K562 (cell line): ENCODE measurements around the gene PRKG1. TPM values are rescaled to one million over a fixed set of nuclear protein-coding genes. Genes with fewer than 3 reads are reported as not detected.

Experiments
- ATAC-seq: fragments of 200-7000 bp; cut with Tn5 transposase; 3 replicates; pipeline ENCODE4 v1.9.1; 2020; ENCODE audit warnings: moderate library complexity
- BruUV-seq: library from RNA; stranded (reverse); fragments of 400-500 nt; replicated peaks from 2 replicates; lab custom pipeline; 2021; lab: Mats Ljungman, UMichigan
- CTCF ChIA-PET: fragments of 300-600 bp; formaldehyde crosslinking; extraction: SDS; loops from one replicate; lab custom pipeline; 2021; ENCODE audit warnings: low intra/inter-chr PET ratio; lab: Yijun Ruan, JAX
- POLR2A ChIA-PET: fragments of 300-600, 350-650 bp; sonication (Branson Sonifier 250); formaldehyde crosslinking; extraction: SDS; loops from one replicate; lab custom pipeline; 2021; ENCODE audit warnings: antibody characterized with exemption, inconsistent platforms; lab: Yijun Ruan, JAX
- DNase-seq, 4 experiments: peaks; one replicate each; pipeline versions ENCODE4 v3.0.0 to v3.0.0-alpha.2; 2011 to 2018; ENCODE audit warnings: low spot score in 3 of 4, mixed read lengths in 3 of 4; ENCODE audit errors: extremely low read depth in 1 of 4
- FAIRE-seq: peaks from 2 replicates; lab custom pipeline; 2011; peaks lifted over from hg19 to GRCh38; lab: Jason Lieb, UNC
- H2AFZ ChIP-seq: 2 replicates; pipeline ENCODE4 v1.6.0; 2011; ENCODE audit warnings: low read depth, low read length, control low read depth, inconsistent platforms
- H3K27ac ChIP-seq: fragments of 200-600 bp; 3 replicates; pipeline ENCODE4 v1.8.0; 2011; ENCODE audit warnings: low read depth, mild to moderate bottlenecking, control low read depth, inconsistent platforms, low read length, moderate library complexity, mixed read lengths; ENCODE audit errors: extremely low read depth
- H3K27me3 ChIP-seq, 2 experiments: fragments of 300-600 bp in 1 of 2; 2 replicates in 1 of 2; 3 replicates in 1 of 2; pipeline versions ENCODE4 v1.6.0 to v1.8.0; 2011; ENCODE audit warnings: inconsistent platforms in 2 of 2, low read length in 2 of 2, mild to moderate bottlenecking in 1 of 2, mixed read lengths in 1 of 2, moderate library complexity in 1 of 2; ENCODE audit not compliant: control insufficient read depth in 2 of 2, insufficient read depth in 2 of 2
- H3K36me3 ChIP-seq: fragments of 300-600 bp; 3 replicates; pipeline ENCODE4 v1.8.0; 2011; ENCODE audit warnings: mild to moderate bottlenecking, low read length, inconsistent platforms; ENCODE audit not compliant: control insufficient read depth, insufficient read depth
- H3K4me1 ChIP-seq, 2 experiments: fragments of 200-600 bp in 1 of 2; replicated peaks in 1 of 2; 2 replicates in 1 of 2; 3 replicates in 1 of 2; pipeline versions ENCODE4 v1.5.1 to v1.8.0; 2011; ENCODE audit warnings: inconsistent platforms in 2 of 2, low read length in 2 of 2, mild to moderate bottlenecking in 1 of 2, mixed read lengths in 1 of 2, moderate library complexity in 1 of 2; ENCODE audit not compliant: control insufficient read depth in 2 of 2, insufficient read depth in 2 of 2
- H3K4me2 ChIP-seq: 2 replicates; pipeline ENCODE4 v1.6.1; 2011; ENCODE audit warnings: low read length, control low read depth, inconsistent platforms, mixed read lengths; ENCODE audit not compliant: insufficient read depth
- H3K4me3 ChIP-seq: fragments of 200-600 bp; sonication (generic), shearing (Covaris generic); 2 replicates; pipeline ENCODE4 v1.5.1; 2016; ENCODE audit warnings: control low read depth, inconsistent platforms
- H3K79me2 ChIP-seq: fragments of 200-600 bp; 3 replicates; pipeline ENCODE4 v1.8.0; 2011; ENCODE audit warnings: low read length, inconsistent platforms; ENCODE audit not compliant: control insufficient read depth, insufficient read depth
- H3K9ac ChIP-seq, 2 experiments: 2 replicates each; pipeline versions ENCODE4 v1.6.0 to v1.6.1; 2011; ENCODE audit warnings: low read depth in 2 of 2, low read length in 2 of 2, control low read depth in 1 of 2, inconsistent platforms in 1 of 2, mild to moderate bottlenecking in 1 of 2, mixed read lengths in 1 of 2; ENCODE audit not compliant: insufficient read depth in 1 of 2
- H3K9me1 ChIP-seq: one replicate; pipeline ENCODE4 v1.6.0; 2011; ENCODE audit warnings: inconsistent platforms, mild to moderate bottlenecking, low read length, moderate library complexity; ENCODE audit not compliant: control insufficient read depth, insufficient read depth
- H3K9me3 ChIP-seq: replicated peaks from 2 replicates; pipeline ENCODE4 v1.5.1; 2011; ENCODE audit warnings: low read depth, low read length, inconsistent platforms; ENCODE audit not compliant: control insufficient read depth, insufficient read depth
- H4K20me1 ChIP-seq: replicated peaks from 2 replicates; pipeline ENCODE4 v1.6.1; 2011; ENCODE audit warnings: low read length, inconsistent platforms, mixed read lengths; ENCODE audit not compliant: control insufficient read depth, insufficient read depth
- ATF2 ChIP-seq: sonication (generic); formaldehyde crosslinking; IDR thresholded peaks from 2 replicates; pipeline ENCODE4 v1.8.1; 2022; ENCODE audit warnings: missing genetic modification reagents
- CBX1 ChIP-seq: sonication (generic); IDR thresholded peaks from 2 replicates; pipeline ENCODE4 v1.6.1; 2016; ENCODE audit warnings: antibody characterized with exemption, low read depth, mild to moderate bottlenecking
- ESRRB ChIP-seq: fragments of 250-450 bp; sonication (Bioruptor Pico); IDR thresholded peaks from 2 replicates; pipeline ENCODE4 v1.5.0; 2020; ENCODE audit warnings: mild to moderate bottlenecking, moderate library complexity, borderline replicate concordance
- HNRNPLL ChIP-seq: fragments of 200-400 bp; formaldehyde crosslinking; IDR thresholded peaks from 2 replicates; pipeline ENCODE4 v1.6.1; 2017; ENCODE audit warnings: low read length, low read depth, mild to moderate bottlenecking; ENCODE audit not compliant: poor library complexity, severe bottlenecking
- PHF20 ChIP-seq: fragments of 450-650 bp; IDR thresholded peaks from 2 replicates; pipeline ENCODE4 v1.6.1; 2018; ENCODE audit not compliant: partially characterized antibody
- PTTG1 ChIP-seq: fragments of 450-650 bp; IDR thresholded peaks from 2 replicates; pipeline ENCODE4 v1.6.1; 2016; ENCODE audit warnings: low read depth, mild to moderate bottlenecking, missing genetic modification characterization, missing compliant biosample characterization
- SRSF9 ChIP-seq: fragments of 200-400 bp; formaldehyde crosslinking; IDR thresholded peaks from 2 replicates; pipeline ENCODE4 v1.6.1; 2017; ENCODE audit warnings: low read depth, low read length, borderline replicate concordance
- TEAD2 ChIP-seq: fragments of 450-650 bp; IDR thresholded peaks from 2 replicates; pipeline ENCODE4 v1.6.1; 2016; ENCODE audit warnings: missing genetic modification characterization, control low read depth, missing compliant biosample characterization
- ZNF146 ChIP-seq: IDR thresholded peaks from one replicate; pipeline ENCODE4 v1.6.1; 2018; ENCODE audit warnings: missing compliant biosample characterization; ENCODE audit not compliant: unreplicated experiment
- ZNF583 ChIP-seq: fragments of 250-450 bp; sonication (Bioruptor Pico); IDR thresholded peaks from 2 replicates; pipeline ENCODE4 v1.4.0; 2020
- WGBS: fragments of 100-300 bp; shearing (Covaris generic); methylation state at CpG from one replicate; pipeline ENCODE4 v1.1.6; 2016; ENCODE audit warnings: low coverage, mixed read lengths; ENCODE audit not compliant: insufficient coverage; ENCODE audit errors: missing lambda C conversion rate; 5-methylcytosine and 5-hydroxymethylcytosine counted together
- in situ Hi-C: fragments of 300-500 bp; cut with MboI; formaldehyde crosslinking; loops from 4 replicates; pipeline ENCODE4 v1.15.0; 2018; ENCODE audit warnings: inconsistent platforms, mixed read lengths
- intact Hi-C: fragments of 100-400 bp; cut with micrococcal nuclease; formaldehyde crosslinking; loops from 2 replicates; pipeline ENCODE4 v1.14.2; 2022
- polyA plus RNA-seq, 8 experiments: library from polyadenylated mRNA; depleted of rRNA in 4 of 8; stranded (reverse) in 5 of 8; unstranded in 3 of 8; fragments of >200 nt; fragmentation: Nextera tagmentation in 2 of 8; fragmentation: Illumina TruSeq in 1 of 8; extraction: Ambion mirVana in 2 of 8; extraction: Trizol in 1 of 8; gene quantifications; 2 replicates each; pipeline versions ENCODE4 v1.2.1 to v1.2.3, GENCODE V29; 2011 to 2014; ENCODE audit warnings: inconsistent platforms in 1 of 8, missing spikeins in 1 of 8
- total RNA-seq, 7 experiments: library from RNA; depleted of rRNA in 6 of 7; stranded (reverse); fragments of >200 nt in 6 of 7; fragmentation: Illumina TruSeq in 2 of 7; extraction: Trizol in 2 of 7; gene quantifications; 2 replicates each; pipeline versions ENCODE4 v1.2.1 to v1.2.3, GENCODE V29; 2011 to 2021; ENCODE audit warnings: low replicate concordance in 1 of 7

The PRKG1 gene
- total and polyA plus RNA-seq, 9 of the 15 experiments (the other 6 are each of a cell fraction or from before 2014, with no cell fraction given), result 0.22 TPM; not detected in 8

- no peak for TF ChIP-seq SRSF9
These were observed 976.3 kb downstream of the PRKG1 start (continued) for GRCh38 chr10:52050429-52051047.

DNA sequence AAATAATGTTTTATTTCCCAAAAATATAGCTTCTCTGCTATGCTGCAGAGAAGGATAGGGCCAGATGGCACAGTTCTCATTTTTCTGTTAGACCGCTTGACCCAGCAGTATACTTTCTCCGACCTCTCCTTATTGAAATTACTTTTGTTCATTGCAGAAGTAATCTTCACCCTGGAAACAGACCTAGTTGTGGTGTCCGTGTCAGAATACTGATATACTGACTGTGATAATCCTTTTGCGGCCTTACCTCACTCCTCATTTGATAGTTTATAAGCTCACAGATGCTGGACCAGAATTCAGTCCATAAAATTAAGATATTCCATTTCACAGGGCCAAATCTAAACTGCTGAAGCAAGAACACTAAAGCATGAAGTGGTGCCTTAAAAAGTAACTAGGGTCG is 979.2 kb downstream of the PRKG1 start:
- DNase-seq (no peak), ATAC-seq (no peak), FAIRE-seq (no peak)
- Histone ChIP-seq H3K9me1 (no peaks in the 10 kb centered on the region), H3K4me1 (no peaks in the 10 kb centered on the region), H3K36me3 (no peaks in the 10 kb centered on the region), H3K4me3 (no peak overlapping the region), H2AFZ (no peak overlapping the region), H3K79me2 (no peaks in the 10 kb centered on the region), H3K4me2 (no peak overlapping the region), H3K9ac (no peak overlapping the region), H3K9me3 (no peaks in the 10 kb centered on the region), H3K27ac (no peak overlapping the region), H4K20me1 (no peaks in the 10 kb centered on the region), H3K27me3 (no peaks in the 10 kb centered on the region)
- no peak for TF ChIP-seq ATF2
- no peak for TF ChIP-seq ZNF583 (CRISPR knock-in tag)
- TF ChIP-seq ESRRB (CRISPR knock-in tag), result no peak
- no peak for TF ChIP-seq PTTG1 (tag)
- no peak for TF ChIP-seq TEAD2 (tag)
- no peak for TF ChIP-seq CBX1
- no peak for TF ChIP-seq ZNF146
- TF ChIP-seq PHF20, result no peak
- TF ChIP-seq HNRNPLL, result no peak
- ChIA-PET CTCF (no interaction called here), POLR2A (no interaction called here)
- intact Hi-C loops (no loop called here), in situ Hi-C loops (no loop called here)
- 2% methylated on average over 5 of the region's 5 CpGs for WGBS
- no TSS peak for BruUV-seq
